Aorta (tissue), 5 donors: ENCODE measurements around the gene SMS. TPM values are rescaled to one million over a fixed set of nuclear protein-coding genes. Genes with fewer than 3 reads are reported as not detected.
A peak's percentile ranks its signal among the peaks of the same experiment; 100 is the strongest.

Experiments
- ATAC-seq: fragments of 200-7000 bp; cut with Tn5 transposase; one replicate; pipeline ENCODE4 v1.9.1; 2022; ENCODE audit warnings: moderate library complexity; ENCODE audit not compliant: low FRiP score
- DNase-seq, 2 donors: peaks; one replicate each; pipeline ENCODE4 v3.0.0-alpha.2; 2020
- H3K27ac ChIP-seq, 2 donors: one replicate each; pipeline ENCODE4 v1.5.1; 2013; ENCODE audit warnings: low read length in 2 of 2, mild to moderate bottlenecking in 2 of 2, moderate library complexity in 2 of 2, control low read depth in 1 of 2, inconsistent platforms in 1 of 2, low read depth in 1 of 2
- H3K27me3 ChIP-seq, 2 donors: one replicate each; pipeline ENCODE4 v1.6.1; 2013; ENCODE audit warnings: control low read depth in 1 of 2, low read length in 1 of 2, mild to moderate bottlenecking in 1 of 2, moderate library complexity in 1 of 2; ENCODE audit not compliant: insufficient read depth in 2 of 2, control insufficient read depth in 1 of 2
- H3K36me3 ChIP-seq, 2 donors: one replicate each; pipeline ENCODE4 v1.6.1; 2013; ENCODE audit warnings: control low read depth in 1 of 2, low read length in 1 of 2, mild to moderate bottlenecking in 1 of 2; ENCODE audit not compliant: insufficient read depth in 2 of 2, control insufficient read depth in 1 of 2
- H3K4me1 ChIP-seq, 2 donors: one replicate each; pipeline ENCODE4 v1.6.1; 2013; ENCODE audit warnings: low read length in 2 of 2, control low read depth in 1 of 2, mild to moderate bottlenecking in 1 of 2, moderate library complexity in 1 of 2; ENCODE audit not compliant: insufficient read depth in 2 of 2, control insufficient read depth in 1 of 2
- H3K4me3 ChIP-seq, 2 donors: one replicate each; pipeline ENCODE4 v1.5.1; 2013; ENCODE audit warnings: low read length in 2 of 2, control low read depth in 1 of 2, mild to moderate bottlenecking in 1 of 2
- H3K9me3 ChIP-seq: one replicate; pipeline ENCODE4 v1.6.1; 2013; ENCODE audit warnings: mild to moderate bottlenecking, low read length; ENCODE audit not compliant: control insufficient read depth
- WGBS, 2 donors: extraction: QIAGEN DNeasy Blood & Tissue Kit; methylation state at CpG; one replicate each; pipeline ENCODE4 v1.1.7; 2013; 5-methylcytosine and 5-hydroxymethylcytosine counted together
- intact Hi-C, 2 donors: fragments of 100-400 bp; cut with DNase I; formaldehyde crosslinking; loops; one replicate each; pipeline versions ENCODE4 v1.14.2 to v1.15.0; 2022
- polyA plus RNA-seq, 2 donors: library from polyadenylated mRNA; stranded (reverse); fragments of 200-250 nt; gene quantifications; one replicate each; pipeline ENCODE4 v1.2.3, GENCODE V29; 2013
- total RNA-seq, 2 donors: library from RNA; stranded (reverse); fragmentation: NEBNext Ultra II Directional; extraction: Animal tissue kit (Norgen Biotek cat#: 25700); gene quantifications; one replicate each; pipeline ENCODE4 v1.2.1, GENCODE V29; 2021
- donor health status: healthy with polysubstance abuse.
- donor health status: Bipolar disorder and iron deficiency.
- donor health status: DM: no; HTN: no; CAD: no.
- donor health status: DM: no; HTN: no; CAD: no.
- donor health status: DM: yes; HTN: yes; CAD: no.

The SMS gene
- total and polyA plus RNA-seq, 4 donors, result 45.3 to 89.5 (median 53.6) TPM

GRCh38 chrX:21975242-21975641, 34.7 kb downstream of the SMS start:
- H3K9me3 ChIP-seq, result no peaks in the 10 kb centered on the region
- peak overlapping the region in 1 of 2 donors; percentile 64 for H3K27ac ChIP-seq
- 58 to 60% methylated on average over 3 of the region's 3 CpGs for WGBS, 2 donors
- no peak overlapping the region for H3K4me3 ChIP-seq
- no peaks in the 10 kb centered on the region for H3K27me3 ChIP-seq
- DNase-seq, result no peak
- H3K4me1 ChIP-seq, result no peaks in the 10 kb centered on the region
- H3K36me3 ChIP-seq, result no peaks in the 10 kb centered on the region
- ATAC-seq, result no peak
- intact Hi-C loops, result loop anchor here in 1 of 2 donors (5.0 kb wide), 1 partner anchor 138 kb away; the partner anchor contains the start of gene MBTPS2

GRCh38 chrX:21975812-21976211, 35.3 kb downstream of the SMS start:
- Histone ChIP-seq H3K4me3 (no peak overlapping the region), H3K9me3 (no peaks in the 10 kb centered on the region), H3K4me1 (no peaks in the 10 kb centered on the region), H3K36me3 (no peaks in the 10 kb centered on the region), H3K27me3 (no peaks in the 10 kb centered on the region), H3K27ac (no peak overlapping the region)
- peak; percentile 26 for ATAC-seq
- 10 to 27% methylated on average over 6 of the region's 6 CpGs for WGBS, 2 donors
- DNase-seq, result no peak
- intact Hi-C loops, result loop anchor here in 1 of 2 donors (5.0 kb wide), 1 partner anchor 139 kb away; the partner anchor contains the start of gene MBTPS2

GRCh38 chrX:21978346-21978745, 37.8 kb downstream of the SMS start:
- Histone ChIP-seq H3K9me3 (no peaks in the 10 kb centered on the region), H3K4me1 (no peaks in the 10 kb centered on the region), H3K4me3 (no peak overlapping the region), H3K27ac (no peak overlapping the region), H3K27me3 (no peaks in the 10 kb centered on the region), H3K36me3 (no peaks in the 10 kb centered on the region)
- WGBS, 2 donors, result 89 to 98% methylated on average over 5 of the region's 5 CpGs
- intact Hi-C loops, result loop anchor here in 1 of 2 donors (5.0 kb wide), 1 partner anchor 141 kb away; the partner anchor contains the start of gene MBTPS2
- ATAC-seq (no peak), DNase-seq (no peak)

GRCh38 chrX:21982311-21982710, 41.8 kb downstream of the SMS start:
- ATAC-seq (no peak), DNase-seq (no peak)
- no peak overlapping the region for H3K27ac ChIP-seq
- H3K4me3 ChIP-seq, result no peak overlapping the region
- intact Hi-C loops, result no loop called here
- WGBS, 2 donors, result 77 to 78% methylated on average over 6 of the region's 6 CpGs
- H3K27me3 ChIP-seq, result no peaks in the 10 kb centered on the region
- no peaks in the 10 kb centered on the region for H3K36me3 ChIP-seq
- H3K4me1 ChIP-seq, result no peaks in the 10 kb centered on the region
- H3K9me3 ChIP-seq, result no peaks in the 10 kb centered on the region

- Histone ChIP-seq H3K27me3 (no peaks in the 10 kb centered on the region), H3K4me1 (no peaks in the 10 kb centered on the region), H3K9me3 (no peaks in the 10 kb centered on the region), H3K4me3 (no peak overlapping the region), H3K36me3 (peaks cover 0 to 2% of the 10 kb centered on the region in 2 donors), H3K27ac (no peak overlapping the region)
- 12 to 14% methylated on average over 3 of the region's 3 CpGs for WGBS, 2 donors
- DNase-seq (peak in 1 of 2 donors; percentile 55), ATAC-seq (peak; percentile 89)
- intact Hi-C loops, result no loop called here
These were observed 44.8 kb downstream of the SMS start for GRCh38 chrX:21985332-21985777.

- H3K4me3 ChIP-seq, result no peak overlapping the region
- peaks cover 0 to 2% of the 10 kb centered on the region in 2 donors for H3K36me3 ChIP-seq
- DNase-seq (no peak), ATAC-seq (no peak)
- no peaks in the 10 kb centered on the region for H3K4me1 ChIP-seq
- intact Hi-C loops, result no loop called here
- WGBS, 2 donors, result 17 to 26% methylated on average over 1 of the region's 1 CpG
- H3K27ac ChIP-seq, result no peak overlapping the region
- H3K9me3 ChIP-seq, result no peaks in the 10 kb centered on the region
- H3K27me3 ChIP-seq, result no peaks in the 10 kb centered on the region
These were observed 46.1 kb downstream of the SMS start for GRCh38 chrX:21986596-21986995.

- Histone ChIP-seq H3K4me1 (no peaks in the 10 kb centered on the region), H3K27ac (no peak overlapping the region), H3K9me3 (no peaks in the 10 kb centered on the region), H3K27me3 (no peaks in the 10 kb centered on the region), H3K36me3 (peaks cover 0 to 2% of the 10 kb centered on the region in 2 donors), H3K4me3 (no peak overlapping the region)
- ATAC-seq, result no peak
- 72 to 96% methylated on average over 4 of the region's 4 CpGs for WGBS, 2 donors
- intact Hi-C loops, result no loop called here
- no peak for DNase-seq
These were observed 48.9 kb downstream of the SMS start for GRCh38 chrX:21989384-21989783.

GRCh38 chrX:21990832-21991231, 50.3 kb downstream of the SMS start:
- Histone ChIP-seq H3K36me3 (peaks cover 0 to 2% of the 10 kb centered on the region in 2 donors), H3K27ac (no peak overlapping the region), H3K27me3 (no peaks in the 10 kb centered on the region), H3K4me3 (no peak overlapping the region), H3K4me1 (no peaks in the 10 kb centered on the region), H3K9me3 (no peaks in the 10 kb centered on the region)
- WGBS, 2 donors, result 77 to 85% methylated on average over 8 of the region's 8 CpGs
- no peak for DNase-seq
- no peak for ATAC-seq
- intact Hi-C loops, result loop anchor here in 1 of 2 donors (10.0 kb wide), 1 partner anchor 144 kb away; no protein-coding TSS in a partner anchor

GRCh38 chrX:21991504-21991903, 51.0 kb downstream of the SMS start:
- WGBS, 2 donors, result 95 to 96% methylated on average over 3 of the region's 3 CpGs
- no peaks in the 10 kb centered on the region for H3K27me3 ChIP-seq
- peaks cover 0 to 2% of the 10 kb centered on the region in 2 donors for H3K36me3 ChIP-seq
- H3K27ac ChIP-seq, result no peak overlapping the region
- ATAC-seq (no peak), DNase-seq (no peak)
- H3K9me3 ChIP-seq, result no peaks in the 10 kb centered on the region
- H3K4me3 ChIP-seq, result no peak overlapping the region
- no peaks in the 10 kb centered on the region for H3K4me1 ChIP-seq
- intact Hi-C loops, result loop anchor here in 1 of 2 donors (10.0 kb wide), 1 partner anchor 143 kb away; no protein-coding TSS in a partner anchor
